DMS153 treated with DMSO at 0.1 percent for 48 hours (cell line): Measurements from ENCODE around the gene PGK2.

ENCODE experiments used
- DNase-seq: peaks from one replicate; lab custom pipeline; 2025; ENCODE audit not compliant: unreplicated experiment; lab: John Stamatoyannopoulos, UW

Gene PGK2

GRCh38 chr6:49739423-49739822, 47.7 kb downstream of the PGK2 start:
- DNase-seq: peak; percentile 61

GRCh38 chr6:49736017-49736508, 51.0 kb downstream of the PGK2 start:
- no peak for DNase-seq
